HCT116 (cell line): Measurements from ENCODE around the gene STK16. TPM values are rescaled to one million over a fixed set of nuclear protein-coding genes. Genes with fewer than 3 reads are reported as not detected.
A peak's percentile ranks its signal among the peaks of the same experiment; 100 is the strongest.

ENCODE experiments used
- ATAC-seq: fragments of 200-7000 bp; cut with Tn5 transposase; 2 replicates; pipeline ENCODE4 v1.9.1; 2020; ENCODE audit warnings: mild to moderate bottlenecking, moderate library complexity
- BruUV-seq: library from RNA; stranded (reverse); fragments of 400-500 nt; replicated peaks from 2 replicates; lab custom pipeline; 2021; lab: Mats Ljungman, UMichigan
- CTCF ChIA-PET: fragments of 300-600 bp; sonication (Branson Sonifier 250); formaldehyde crosslinking; loops from one replicate; lab custom pipeline; 2021; ENCODE audit warnings: antibody characterized with exemption; lab: Charles Lee
- POLR2A ChIA-PET: fragments of 300-600, 350-600 bp; sonication (Branson Sonifier 250); formaldehyde crosslinking; loops from one replicate; lab custom pipeline; 2021; ENCODE audit warnings: antibody characterized with exemption; lab: Charles Lee
- RAD21 ChIA-PET, 2 experiments: fragments of 300-600 bp; sonication (Branson Sonifier 250); formaldehyde crosslinking; loops; one replicate each; lab custom pipeline; 2023; ENCODE audit warnings: low total read pairs in 2 of 2; ENCODE audit not compliant: uncharacterized antibody in 2 of 2, unreplicated experiment in 2 of 2, low non-redundant PET in 1 of 2; lab: Charles Lee
- DNase-seq: peaks from one replicate; pipeline ENCODE4 v3.0.0-alpha.2; 2010; ENCODE audit warnings: low read depth, low spot score
- H2AFZ ChIP-seq: fragments of 200-600 bp; shearing (Covaris generic), sonication (generic); 2 replicates; pipeline ENCODE4 v1.6.1; 2017; ENCODE audit warnings: low read depth, mixed run types, mixed read lengths, antibody characterized with exemption, low read length; ENCODE audit not compliant: poor library complexity, severe bottlenecking
- H3K27ac ChIP-seq: 2 replicates; pipeline ENCODE4 v1.5.1; 2012; ENCODE audit warnings: low read depth, low read length
- H3K27me3 ChIP-seq: fragments of 200-600 bp; sonication (generic); 2 replicates; pipeline ENCODE4 v1.6.1; 2016; ENCODE audit warnings: mixed run types, low read length, mixed read lengths; ENCODE audit not compliant: insufficient read depth
- H3K36me3 ChIP-seq, 2 experiments: fragments of 200-500 bp in 1 of 2; fragments of 200-600 bp in 1 of 2; sonication (Bioruptor generic) in 1 of 2; sonication (generic) in 1 of 2; 2 replicates each; pipeline versions ENCODE4 v1.5.1 to v1.6.1; 2014 to 2016; ENCODE audit warnings: low read length in 2 of 2, inconsistent platforms in 1 of 2, mixed read lengths in 1 of 2, mixed run types in 1 of 2; ENCODE audit not compliant: insufficient read depth in 2 of 2, control insufficient read depth in 1 of 2
- H3K4me1 ChIP-seq, 2 experiments: fragments of 200-600 bp in 1 of 2; sonication (generic) in 1 of 2; 2 replicates each; pipeline versions ENCODE4 v1.5.1 to v1.6.1; 2012 to 2017; ENCODE audit warnings: low read length in 2 of 2, inconsistent platforms in 1 of 2, mild to moderate bottlenecking in 1 of 2, mixed read lengths in 1 of 2, mixed run types in 1 of 2, moderate library complexity in 1 of 2; ENCODE audit not compliant: insufficient read depth in 2 of 2, control insufficient read depth in 1 of 2
- H3K4me2 ChIP-seq: fragments of 200-600 bp; sonication (generic); 2 replicates; pipeline ENCODE4 v1.6.1; 2017; ENCODE audit warnings: mixed run types, low read length, mixed read lengths
- H3K4me3 ChIP-seq, 2 experiments: fragments of 200-600 bp in 1 of 2; sonication (generic) in 1 of 2; replicated peaks in 1 of 2; 2 replicates each; pipeline ENCODE4 v1.5.1; 2011 to 2016; ENCODE audit warnings: low read length in 2 of 2, control low read depth in 1 of 2, low read depth in 1 of 2, mild to moderate bottlenecking in 1 of 2, mixed read lengths in 1 of 2, mixed run types in 1 of 2
- H3K79me2 ChIP-seq: fragments of 200-600 bp; sonication (generic); 2 replicates; pipeline ENCODE4 v1.6.1; 2017; ENCODE audit warnings: mild to moderate bottlenecking, mixed run types, low read length, moderate library complexity, mixed read lengths; ENCODE audit not compliant: insufficient read depth
- H3K9ac ChIP-seq: fragments of 200-600 bp; sonication (generic); 2 replicates; pipeline ENCODE4 v1.6.1; 2016; ENCODE audit warnings: low read length, mixed read lengths
- H3K9me2 ChIP-seq: fragments of 200-600 bp; sonication (generic), shearing (Covaris generic); 2 replicates; pipeline ENCODE4 v1.6.1; 2017; ENCODE audit warnings: mixed run types, mild to moderate bottlenecking, moderate library complexity; ENCODE audit not compliant: insufficient read depth
- H3K9me3 ChIP-seq, 2 experiments: fragments of 200-500 bp in 1 of 2; fragments of 200-600 bp in 1 of 2; sonication (Bioruptor generic) in 1 of 2; sonication (generic) in 1 of 2; 2 replicates each; pipeline ENCODE4 v1.6.1; 2014 to 2017; ENCODE audit warnings: low read length in 2 of 2, mixed read lengths in 2 of 2, inconsistent platforms in 1 of 2, low read depth in 1 of 2, mild to moderate bottlenecking in 1 of 2, mixed run types in 1 of 2, moderate library complexity in 1 of 2; ENCODE audit not compliant: control insufficient read depth in 1 of 2, insufficient read depth in 1 of 2
- H4K20me1 ChIP-seq: fragments of 200-600 bp; sonication (generic), shearing (Covaris generic); 2 replicates; pipeline ENCODE4 v1.6.1; 2017; ENCODE audit warnings: mixed run types, mild to moderate bottlenecking, moderate library complexity; ENCODE audit not compliant: insufficient read depth
- CBX3 ChIP-seq: IDR thresholded peaks from 2 replicates; pipeline ENCODE4 v1.6.1; 2012; ENCODE audit warnings: low read depth
- CEBPB ChIP-seq: IDR thresholded peaks from 2 replicates; pipeline ENCODE4 v1.6.1; 2012; ENCODE audit warnings: low read depth
- CTCF ChIP-seq, 3 experiments: fragments of 200-600 bp in 1 of 3; sonication (generic) in 1 of 3; IDR thresholded peaks in 2 of 3; conservative IDR thresholded peaks in 1 of 3; 2 replicates each; pipeline ENCODE4 v1.5.1; 2012 to 2017; ENCODE audit warnings: low read depth in 2 of 3, low read length in 2 of 3, antibody characterized with exemption in 1 of 3, borderline replicate concordance in 1 of 3, control low read depth in 1 of 3, mild to moderate bottlenecking in 1 of 3, mixed read lengths in 1 of 3, mixed run types in 1 of 3, moderate library complexity in 1 of 3; ENCODE audit not compliant: insufficient read depth in 1 of 3
- EZH2phosphoT487 ChIP-seq: fragments of 200-600 bp; IDR thresholded peaks from 2 replicates; pipeline ENCODE4 v1.6.1; 2018; ENCODE audit warnings: antibody characterized with exemption, borderline replicate concordance
- FOSL1 ChIP-seq: IDR thresholded peaks from 2 replicates; pipeline ENCODE4 v1.6.1; 2012; ENCODE audit warnings: low read depth
- JUND ChIP-seq: IDR thresholded peaks from 2 replicates; pipeline ENCODE4 v1.6.1; 2012
- MAX ChIP-seq: IDR thresholded peaks from 2 replicates; pipeline ENCODE4 v1.6.1; 2012
- POLR2A ChIP-seq: IDR thresholded peaks from 2 replicates; pipeline ENCODE4 v1.7.0; 2011; ENCODE audit warnings: borderline replicate concordance; ENCODE audit not compliant: insufficient read depth, insufficient read length; ENCODE audit errors: extremely low read depth
- POLR2AphosphoS5 ChIP-seq: IDR thresholded peaks from 2 replicates; pipeline ENCODE4 v1.6.1; 2011; ENCODE audit warnings: mild to moderate bottlenecking, low read depth, low read length, moderate library complexity
- SP1 ChIP-seq: IDR thresholded peaks from 2 replicates; pipeline ENCODE4 v1.6.1; 2012; ENCODE audit warnings: low read depth
- SRF ChIP-seq: IDR thresholded peaks from 2 replicates; pipeline ENCODE4 v1.6.1; 2012; ENCODE audit warnings: low read depth
- TCF7L2 ChIP-seq: IDR thresholded peaks from 2 replicates; pipeline ENCODE4 v1.7.0; 2011; ENCODE audit warnings: borderline replicate concordance, inconsistent platforms; ENCODE audit not compliant: insufficient read depth, insufficient read length; ENCODE audit errors: extremely low read depth
- YY1 ChIP-seq: IDR thresholded peaks from 2 replicates; pipeline ENCODE4 v1.6.1; 2011; ENCODE audit warnings: low read length, low read depth, moderate library complexity, mild to moderate bottlenecking; ENCODE audit not compliant: insufficient replicate concordance; ENCODE audit errors: extremely low read depth
- ZFX ChIP-seq: fragments of 450-650 bp; IDR thresholded peaks from 2 replicates; pipeline ENCODE4 v1.6.1; 2017
- ZNF274 ChIP-seq: fragments of 200-500 bp; sonication (Bioruptor generic); IDR thresholded peaks from 2 replicates; pipeline ENCODE4 v1.6.1; 2014; ENCODE audit warnings: mild to moderate bottlenecking, low read depth, low read length, inconsistent platforms
- intact Hi-C: fragments of 100-400 bp; cut with micrococcal nuclease; formaldehyde crosslinking; loops from 2 replicates; pipeline ENCODE4 v1.10.0; 2022
- total RNA-seq: library from RNA; stranded (reverse); gene quantifications from one replicate; pipeline ENCODE4 v1.2.1, GENCODE V29; 2021; ENCODE audit not compliant: unreplicated experiment

Gene STK16
- total RNA-seq, 1 experiment from 2014 or later = 31.4 TPM

GRCh38 chr2:219229305-219230058 is 15.8 kb upstream of the STK16 start, which contains the start of the genes ANKZF1 and ATG9A (continued):
- TF ChIP-seq EZH2phosphoT487 = no peak
- TF ChIP-seq JUND = no peak; the same call in 1 of the 2 replicates
- no peak for TF ChIP-seq TCF7L2
- TF ChIP-seq CEBPB = no peak
- no peak for TF ChIP-seq CBX3
- no peak for TF ChIP-seq CTCF (IDR thresholded peaks at IDR 0.05 in 2 of 3, conservative IDR thresholded peaks at IDR 0.05 in 1 of 3; ENCODE audit: borderline replicate concordance in 1 of 3, insufficient read depth in 1 of 3, low read depth in 2 of 3, low read length in 2 of 3)
- peak; percentile 78 for TF ChIP-seq POLR2A
- no peak for TF ChIP-seq FOSL1
- TF ChIP-seq YY1 = peak; percentile 58
- TF ChIP-seq ZFX = peak; percentile 91
- TF ChIP-seq MAX = peak; percentile 77
- no peak for TF ChIP-seq SRF
- peak; percentile 95 for TF ChIP-seq POLR2AphosphoS5

- peaks cover 27% of the 10 kb centered on the region for H3K79me2 ChIP-seq
- no peak for DNase-seq
- H4K20me1 ChIP-seq = no peaks in the 10 kb centered on the region
- ChIA-PET RAD21 (no interaction called here), POLR2A (interaction anchor here (1.3 to 1.9 kb wide), 2 partner anchors 19 to 23 kb away, joined by 4 read pairs; no protein-coding TSS in a partner anchor), CTCF (interaction anchor here (0.9 to 2.4 kb wide), 3 partner anchors 45 to 250 kb away, joined by 3 to 12 read pairs (median 3); no protein-coding TSS in a partner anchor)
- peak overlapping the region; percentile 85 for H3K9ac ChIP-seq
- H3K9me3 ChIP-seq = no peaks in the 10 kb centered on the region
- H3K36me3 ChIP-seq = peaks cover 24 to 35% of the 10 kb centered on the region in 2 experiments; a peak in 3 of 4 replicates
- H3K4me2 ChIP-seq = peak overlapping the region; percentile 95
- TF ChIP-seq CEBPB (no peak), CTCF (IDR thresholded peaks at IDR 0.05 in 2 of 3, conservative IDR thresholded peaks at IDR 0.05 in 1 of 3; ENCODE audit: borderline replicate concordance in 1 of 3, insufficient read depth in 1 of 3, low read depth in 2 of 3, low read length in 2 of 3) (no peak), TCF7L2 (no peak), SRF (no peak), YY1 (no peak), MAX (peak; percentile 53), SP1 (no peak), FOSL1 (no peak), ZNF274 (no peak), POLR2AphosphoS5 (no peak), JUND (0 out of 2 replicates have a peak, but pooled peaks have one; percentile 8)
- peaks cover 6 to 18% of the 10 kb centered on the region in 2 experiments; a peak in 3 of 4 replicates for H3K4me1 ChIP-seq
- intact Hi-C loops = no loop called here
- H3K27me3 ChIP-seq = no peaks in the 10 kb centered on the region
- H2AFZ ChIP-seq = no peak overlapping the region
- H3K27ac ChIP-seq = peak overlapping the region; percentile 69
- TSS peak; percentile 76 for BruUV-seq
- ATAC-seq = peak; percentile 16
- H3K9me2 ChIP-seq = no peaks in the 10 kb centered on the region
- peak overlapping the region; percentile 79 to 98 for H3K4me3 ChIP-seq
Observed at GRCh38 chr2:219230059-219230540, 15.2 kb upstream of the STK16 start.
